Measurements from ENCODE around the gene KHDRBS2. TPM values are rescaled to one million over a fixed set of nuclear protein-coding genes. Genes with fewer than 3 reads are reported as not detected.

Gene KHDRBS2
- total RNA-seq, 8 experiments from 2014 or later: 1.9 to 16.8 (median 16.2) TPM; not detected in 3

GRCh38 chr6:62162858-62163257, 123.2 kb downstream of the KHDRBS2 start:
- 0 to 98% (median 33%) methylated on average over 1 to 4 of the region's 4 CpGs; no CpG with 5 or more reads in 1 of the 10 experiments for WGBS, 10 experiments
- Histone ChIP-seq H3K4me1 (replicated peaks in 1 of 2) (no peaks in the 10 kb centered on the region), H3K4me3 (no peak overlapping the region), H3K27ac (no peak overlapping the region)
- ATAC-seq (replicated peaks in 6 of 8): no peak
- in situ Hi-C loops (cut with MboI; ENCODE audit: low pct_unique_long_range_greater_than_20kb in 2 of 9, low sequenced_read_pairs in 9 of 9, unreplicated experiment in 9 of 9): loop anchor here in 1 of 9 experiments (25.0 kb wide), 1 partner anchor 351 kb away; no protein-coding TSS in a partner anchor

DNA sequence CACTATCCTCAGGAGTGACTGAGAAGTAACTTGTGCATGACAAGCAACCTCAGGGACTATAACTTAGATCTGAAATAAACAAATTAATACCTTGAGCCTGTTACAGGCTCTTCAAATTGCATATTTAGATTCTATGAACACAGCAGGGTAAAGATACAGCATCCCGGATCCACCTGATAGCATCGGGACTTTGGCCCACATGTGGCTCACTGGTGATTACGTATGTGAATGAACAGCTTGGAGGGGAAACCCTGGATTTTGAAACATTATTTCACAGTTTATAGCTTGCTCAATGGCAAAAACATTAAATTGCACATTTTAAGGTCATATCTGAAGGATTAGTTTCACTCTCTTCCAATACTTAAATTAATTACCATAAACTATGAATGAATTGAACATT, 133.2 kb downstream of the KHDRBS2 start:
- no peaks in the 10 kb centered on the region for H3K4me1 ChIP-seq (replicated peaks in 1 of 2)
- ATAC-seq (replicated peaks in 6 of 8): no peak
- 20 to 96% (median 33%) methylated on average over 1 to 3 of the region's 3 CpGs; no CpG with 5 or more reads in 4 of the 10 experiments for WGBS, 10 experiments
- H3K4me3 ChIP-seq: no peak overlapping the region
- no peak overlapping the region for H3K27ac ChIP-seq
- in situ Hi-C loops (cut with MboI; ENCODE audit: low pct_unique_long_range_greater_than_20kb in 2 of 9, low sequenced_read_pairs in 9 of 9, unreplicated experiment in 9 of 9): loop anchor here in 1 of 9 experiments (25.0 kb wide), 1 partner anchor 340 kb away; no protein-coding TSS in a partner anchor

DNA sequence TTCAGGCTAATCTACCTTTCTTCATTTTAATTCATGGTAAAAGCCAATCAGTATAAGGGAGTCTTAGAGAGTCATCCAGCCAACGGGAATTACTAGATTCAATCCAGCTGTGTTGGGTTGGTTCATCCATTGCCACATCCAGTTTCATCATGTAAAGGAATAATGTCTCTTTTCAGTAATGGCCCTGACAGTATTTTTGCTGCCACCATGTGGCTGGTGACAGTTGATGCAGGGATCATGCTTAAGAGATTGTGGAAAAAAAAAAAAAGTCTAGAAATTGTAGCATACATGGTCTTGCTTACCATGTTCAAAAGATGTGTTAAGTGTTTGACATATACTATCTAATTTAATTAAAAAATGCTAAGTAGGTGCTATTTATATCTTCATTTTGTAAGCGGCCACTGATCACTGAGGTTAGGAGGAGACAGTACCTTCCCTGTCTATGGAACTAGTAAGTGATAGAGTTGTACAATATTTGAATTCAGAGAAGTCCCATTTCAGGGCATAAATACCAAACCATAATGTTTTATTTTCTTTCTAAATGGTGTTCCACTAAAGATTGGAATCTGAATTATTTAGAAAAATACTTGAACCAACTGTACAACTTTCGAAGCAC, 135.9 kb downstream of the KHDRBS2 start:
- 0 to 83% (median 46%) methylated on average over 1 to 3 of the region's 3 CpGs for WGBS, 10 experiments
- Histone ChIP-seq H3K4me1 (replicated peaks in 1 of 2) (no peaks in the 10 kb centered on the region), H3K27ac (no peak overlapping the region), H3K4me3 (no peak overlapping the region)
- in situ Hi-C loops (cut with MboI; ENCODE audit: low pct_unique_long_range_greater_than_20kb in 2 of 9, low sequenced_read_pairs in 9 of 9, unreplicated experiment in 9 of 9): loop anchor here in 1 of 9 experiments (25.0 kb wide), 1 partner anchor 338 kb away; no protein-coding TSS in a partner anchor
- ATAC-seq (replicated peaks in 6 of 8): peak in 5 of 8 experiments; percentile 39 to 79 (median 55)

DNA sequence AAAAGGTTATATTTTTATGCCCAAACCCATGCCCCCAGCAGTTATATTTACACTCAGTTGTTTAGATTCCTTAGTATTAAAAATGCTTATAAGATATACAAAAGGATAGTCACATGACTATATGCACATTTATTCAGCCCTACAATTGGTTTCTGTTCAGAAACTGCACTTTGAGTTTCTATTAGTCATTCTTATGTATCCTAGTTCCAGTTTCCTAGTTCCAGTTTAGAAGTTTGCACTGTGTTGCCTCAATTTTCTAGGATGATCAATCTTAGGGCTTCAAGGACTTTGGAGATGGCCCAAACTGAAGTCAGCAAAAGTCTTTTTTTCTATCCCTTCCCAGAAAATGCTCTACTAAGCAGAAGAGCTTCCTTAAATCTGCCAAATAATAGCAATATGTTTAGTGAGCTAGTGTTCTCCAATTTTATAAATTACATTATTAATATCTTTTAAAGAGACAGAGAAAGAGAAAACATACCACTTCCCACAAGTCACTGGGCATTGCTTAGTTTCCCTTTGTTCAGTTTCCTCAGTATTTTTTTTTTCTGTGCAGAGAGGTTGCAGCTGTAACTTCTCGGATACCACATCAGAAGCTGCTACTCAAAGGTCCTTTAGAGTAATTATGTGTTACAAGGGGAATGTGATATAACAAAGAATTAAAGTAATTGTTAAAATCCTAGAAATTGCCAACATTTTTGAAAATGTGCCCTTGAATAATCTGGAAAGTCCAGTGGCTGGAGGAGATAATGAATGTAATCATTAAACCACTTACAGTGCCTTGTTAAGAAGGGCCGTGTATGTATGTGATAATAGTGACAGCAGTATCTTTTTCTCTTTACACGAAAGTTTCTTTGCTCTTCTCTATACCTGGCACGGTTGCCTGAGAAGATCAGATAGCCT, 138.8 kb downstream of the KHDRBS2 start:
- Histone ChIP-seq H3K4me3 (no peak overlapping the region), H3K27ac (no peak overlapping the region), H3K4me1 (replicated peaks in 1 of 2) (no peaks in the 10 kb centered on the region)
- in situ Hi-C loops (cut with MboI; ENCODE audit: low pct_unique_long_range_greater_than_20kb in 2 of 9, low sequenced_read_pairs in 9 of 9, unreplicated experiment in 9 of 9): no loop called here
- WGBS, 10 experiments: 0 to 84% (median 56%) methylated on average over 1 to 4 of the region's 4 CpGs
- peak in 4 of 8 experiments; percentile 15 to 48 (median 32) for ATAC-seq (replicated peaks in 6 of 8)

DNA sequence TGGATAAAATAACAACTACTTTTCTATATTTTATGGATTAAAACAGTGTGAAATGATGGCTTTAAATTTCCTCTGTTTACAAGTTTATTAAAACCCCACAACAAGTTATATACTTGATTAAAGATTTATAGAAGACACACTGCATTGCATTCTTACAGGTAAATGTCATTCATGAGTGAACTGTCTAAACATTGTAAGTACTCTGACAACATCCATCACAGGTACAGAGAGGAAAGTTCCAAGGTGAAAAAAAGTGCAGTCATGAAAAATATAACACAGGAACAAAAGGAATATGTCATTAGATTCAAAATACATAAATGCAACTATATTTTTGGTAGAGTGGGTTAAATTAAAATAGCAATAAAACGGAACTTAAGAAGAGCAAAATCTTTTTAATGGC, 156.9 kb downstream of the KHDRBS2 start:
- no peak overlapping the region for H3K27ac ChIP-seq
- in situ Hi-C loops (cut with MboI; ENCODE audit: low pct_unique_long_range_greater_than_20kb in 2 of 9, low sequenced_read_pairs in 9 of 9, unreplicated experiment in 9 of 9): no loop called here
- H3K4me3 ChIP-seq: no peak overlapping the region
- WGBS, 10 experiments: 0 to 100% (median 33%) methylated on average over 1 of the region's 1 CpG; no CpG with 5 or more reads in 2 of the 10 experiments
- no peak for ATAC-seq (replicated peaks in 6 of 8)
- H3K4me1 ChIP-seq (replicated peaks in 1 of 2): no peaks in the 10 kb centered on the region

- in situ Hi-C loops (cut with MboI; ENCODE audit: low pct_unique_long_range_greater_than_20kb in 2 of 9, low sequenced_read_pairs in 9 of 9, unreplicated experiment in 9 of 9): no loop called here
- ATAC-seq (replicated peaks in 6 of 8): no peak
- Histone ChIP-seq H3K4me1 (replicated peaks in 1 of 2) (no peaks in the 10 kb centered on the region), H3K27ac (no peak overlapping the region), H3K4me3 (no peak overlapping the region)
- 100% methylated on average over 1 of the region's 1 CpG; no CpG with 5 or more reads in 9 of the 10 experiments for WGBS, 10 experiments
Measured at GRCh38 chr6:62119401-62119800, 166.6 kb downstream of the KHDRBS2 start.

DNA sequence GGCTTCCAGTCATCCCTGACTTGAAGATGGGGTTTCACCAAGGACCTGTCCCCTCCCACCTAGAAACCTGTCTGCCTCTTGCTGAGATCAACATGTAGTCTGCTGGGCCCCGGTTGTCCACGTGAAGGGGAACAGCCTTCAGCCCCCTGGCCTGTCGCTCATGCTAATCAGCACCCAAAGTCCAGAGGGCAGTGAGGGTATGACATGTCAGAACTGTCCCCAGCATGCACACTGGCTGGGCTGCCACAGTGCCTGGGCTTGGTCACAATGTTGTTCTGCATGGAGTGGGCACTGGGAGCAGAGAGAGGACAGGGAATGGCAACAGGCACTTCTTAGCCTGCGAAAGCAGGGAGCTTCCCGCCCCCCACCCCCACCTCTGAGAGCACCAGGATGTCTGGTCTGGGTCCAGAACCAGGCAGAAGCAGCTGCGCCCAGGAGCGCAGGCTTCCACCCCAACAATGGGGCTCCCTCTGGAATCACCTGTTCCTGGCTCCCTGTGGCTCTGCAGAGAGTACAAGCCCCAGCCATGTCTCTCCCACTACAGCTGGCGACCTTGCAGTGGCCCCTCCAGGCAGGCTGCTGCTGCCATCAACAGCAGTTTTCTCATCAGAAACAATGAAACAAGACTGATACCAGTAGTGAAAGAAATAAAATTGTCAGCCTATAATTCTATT, 182.7 kb downstream of the KHDRBS2 start:
- no peak overlapping the region for H3K27ac ChIP-seq
- ATAC-seq (replicated peaks in 6 of 8): no peak
- in situ Hi-C loops (cut with MboI; ENCODE audit: low pct_unique_long_range_greater_than_20kb in 2 of 9, low sequenced_read_pairs in 9 of 9, unreplicated experiment in 9 of 9): no loop called here
- H3K4me1 ChIP-seq (replicated peaks in 1 of 2): no peaks in the 10 kb centered on the region
- 0 to 100% (median 50%) methylated on average over 1 to 4 of the region's 8 CpGs; no CpG with 5 or more reads in 4 of the 10 experiments for WGBS, 10 experiments
- H3K4me3 ChIP-seq: no peak overlapping the region

DNA sequence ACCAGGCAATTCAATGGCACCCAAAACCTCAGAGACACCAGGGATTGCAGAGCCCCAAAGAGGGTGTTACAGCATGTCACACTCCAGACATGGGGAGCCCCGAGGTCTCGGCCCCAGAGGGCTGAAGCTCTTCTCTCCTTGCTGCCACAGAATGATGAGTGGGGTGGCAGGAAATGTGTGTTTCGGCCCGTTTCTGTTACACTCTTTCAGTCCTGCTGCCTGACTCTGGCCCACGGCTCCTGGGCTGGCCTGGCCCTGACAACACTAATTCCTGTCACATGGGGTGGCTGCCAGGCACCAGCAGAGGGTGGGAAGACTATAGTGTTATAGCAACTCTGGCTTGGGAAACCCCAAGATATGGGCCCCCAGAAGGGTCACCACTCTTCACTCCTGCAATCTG, 183.6 kb downstream of the KHDRBS2 start:
- Histone ChIP-seq H3K4me1 (replicated peaks in 1 of 2) (no peaks in the 10 kb centered on the region), H3K27ac (no peak overlapping the region), H3K4me3 (no peak overlapping the region)
- no peak for ATAC-seq (replicated peaks in 6 of 8)
- in situ Hi-C loops (cut with MboI; ENCODE audit: low pct_unique_long_range_greater_than_20kb in 2 of 9, low sequenced_read_pairs in 9 of 9, unreplicated experiment in 9 of 9): no loop called here
- WGBS, 10 experiments: 0 to 100% (median 20%) methylated on average over 1 to 2 of the region's 5 CpGs; no CpG with 5 or more reads in 7 of the 10 experiments

- no peak overlapping the region for H3K4me3 ChIP-seq
- 0 to 100% (median 59%) methylated on average over 1 to 5 of the region's 5 CpGs for WGBS, 10 experiments
- H3K27ac ChIP-seq: no peak overlapping the region
- in situ Hi-C loops (cut with MboI; ENCODE audit: low pct_unique_long_range_greater_than_20kb in 2 of 9, low sequenced_read_pairs in 9 of 9, unreplicated experiment in 9 of 9): no loop called here
- peaks cover 0 to 4% of the 10 kb centered on the region in 2 donors for H3K4me1 ChIP-seq (replicated peaks in 1 of 2)
- no peak for ATAC-seq (replicated peaks in 6 of 8)
Measured at GRCh38 chr6:62090442-62091229, 195.4 kb downstream of the KHDRBS2 start.

- Histone ChIP-seq H3K4me3 (no peak overlapping the region), H3K27ac (no peak overlapping the region), H3K4me1 (replicated peaks in 1 of 2) (peaks cover 0 to 4% of the 10 kb centered on the region in 2 donors)
- ATAC-seq (replicated peaks in 6 of 8): no peak
- 0 to 100% (median 88%) methylated on average over 1 to 3 of the region's 3 CpGs; no CpG with 5 or more reads in 1 of the 10 experiments for WGBS, 10 experiments
- in situ Hi-C loops (cut with MboI; ENCODE audit: low pct_unique_long_range_greater_than_20kb in 2 of 9, low sequenced_read_pairs in 9 of 9, unreplicated experiment in 9 of 9): no loop called here
Measured at GRCh38 chr6:62089781-62090180, 196.2 kb downstream of the KHDRBS2 start.

DNA sequence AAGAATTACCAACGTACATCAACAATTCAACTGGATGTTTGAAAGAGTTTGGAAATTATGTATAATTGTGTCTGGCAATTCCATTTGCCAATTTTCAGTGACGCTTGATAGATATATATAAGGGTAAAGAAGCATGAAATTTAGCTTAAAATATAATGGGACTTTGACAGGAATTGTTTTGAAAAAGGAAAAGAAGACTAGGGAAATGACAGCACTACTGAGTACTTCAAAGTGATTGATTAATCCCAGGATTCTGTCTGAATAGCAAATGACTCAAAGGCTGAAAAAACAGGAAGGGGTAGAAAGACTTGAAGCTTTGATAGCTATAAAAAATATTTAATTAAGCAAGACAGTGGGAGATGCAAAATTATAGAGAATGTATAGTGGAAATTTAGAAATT, 200.0 kb downstream of the KHDRBS2 start:
- ATAC-seq (replicated peaks in 6 of 8): no peak
- no peak overlapping the region for H3K4me3 ChIP-seq
- 0 to 39% (median 3%) methylated on average over 1 to 2 of the region's 2 CpGs for WGBS, 10 experiments
- in situ Hi-C loops (cut with MboI; ENCODE audit: low pct_unique_long_range_greater_than_20kb in 2 of 9, low sequenced_read_pairs in 9 of 9, unreplicated experiment in 9 of 9): no loop called here
- H3K27ac ChIP-seq: no peak overlapping the region
- peaks cover 0 to 4% of the 10 kb centered on the region in 2 donors for H3K4me1 ChIP-seq (replicated peaks in 1 of 2)

GRCh38 chr6:62075869-62076268, 210.2 kb downstream of the KHDRBS2 start:
- peaks cover 0 to 10% of the 10 kb centered on the region in 2 donors for H3K4me1 ChIP-seq (replicated peaks in 1 of 2)
- no peak overlapping the region for H3K4me3 ChIP-seq
- no peak overlapping the region for H3K27ac ChIP-seq
- in situ Hi-C loops (cut with MboI; ENCODE audit: low pct_unique_long_range_greater_than_20kb in 2 of 9, low sequenced_read_pairs in 9 of 9, unreplicated experiment in 9 of 9): no loop called here
- no peak for ATAC-seq (replicated peaks in 6 of 8)
- 89 to 100% (median 96%) methylated on average over 1 to 2 of the region's 2 CpGs; no CpG with 5 or more reads in 2 of the 10 experiments for WGBS, 10 experiments

Measured in motor neuron (in vitro differentiated cells).